T-helper 22 cell (primary cell): ENCODE data around the gene ASCC3.

Experiments used
- DNase-seq: peaks from one replicate; pipeline ENCODE4 v3.0.0-alpha.2; 2020; ENCODE audit warnings: low read depth

The ASCC3 gene

GRCh38 chr6:100575921-100576320, 305.2 kb downstream of the ASCC3 start:
- no peak for DNase-seq

GRCh38 chr6:100574836-100575235, 306.3 kb downstream of the ASCC3 start:
- no peak for DNase-seq

- DNase-seq, result no peak
Measured at GRCh38 chr6:100573166-100573565, 308.0 kb downstream of the ASCC3 start.

DNA sequence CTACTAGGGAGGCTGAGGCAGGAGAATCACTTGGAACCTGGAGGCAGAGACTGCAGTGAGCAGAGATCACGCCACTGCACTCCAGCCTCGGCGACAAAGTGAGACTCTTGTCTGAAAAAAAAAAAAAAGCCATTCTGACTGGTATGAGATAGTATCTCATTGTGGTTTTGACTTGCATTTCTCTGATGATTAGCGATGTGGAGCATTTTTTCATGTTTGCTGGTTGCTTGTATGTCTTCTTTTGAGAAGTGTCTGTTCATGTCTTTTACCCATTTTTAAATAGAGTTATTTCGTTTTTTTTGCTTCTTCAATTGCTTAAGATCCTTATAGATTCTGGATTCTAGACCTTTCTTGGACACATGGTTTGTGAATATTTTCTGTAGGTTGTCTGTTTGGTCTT, 312.9 kb downstream of the ASCC3 start:
- no peak for DNase-seq

- no peak for DNase-seq
Measured at GRCh38 chr6:100566563-100566962, 314.6 kb downstream of the ASCC3 start.

GRCh38 chr6:100565439-100566104, 315.6 kb downstream of the ASCC3 start:
- DNase-seq, result no peak

DNA sequence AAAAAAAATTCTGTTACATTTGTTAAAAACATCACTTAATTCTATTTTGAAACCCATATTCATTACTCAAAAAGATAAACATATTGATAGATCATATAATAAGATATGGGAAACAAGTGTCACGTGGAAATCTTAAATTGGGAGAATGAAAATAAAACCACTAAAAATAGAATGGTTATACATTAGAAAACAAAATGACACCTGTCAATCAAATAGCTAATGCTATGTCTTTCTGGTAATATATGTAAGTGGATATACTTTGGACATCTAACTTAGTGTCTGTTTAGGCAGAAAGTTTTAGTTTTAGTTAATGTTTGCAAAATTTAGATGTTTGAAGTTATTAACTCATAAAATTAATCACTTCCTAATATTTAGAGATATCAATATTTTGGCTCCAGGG, 321.3 kb downstream of the ASCC3 start:
- no peak for DNase-seq

DNA sequence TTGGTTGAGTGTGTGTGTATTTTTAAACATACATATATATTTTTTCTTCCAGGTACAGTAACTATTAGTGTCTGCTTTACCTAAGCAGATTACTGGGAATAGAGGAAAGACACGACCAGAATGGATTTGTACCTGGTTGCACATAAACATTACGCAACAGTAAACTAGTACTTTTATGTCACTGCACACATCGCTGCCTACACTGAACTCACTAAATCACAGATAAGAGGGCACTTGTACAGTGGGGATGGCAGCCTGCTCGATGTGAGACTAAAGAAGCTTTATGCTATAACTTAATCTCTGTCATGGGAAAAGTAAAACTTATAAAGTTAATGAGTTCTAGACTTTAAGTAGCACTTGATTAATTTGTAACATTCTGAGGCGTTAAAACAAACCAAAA, 326.9 kb downstream of the ASCC3 start:
- DNase-seq, result no peak

GRCh38 chr6:100553243-100553642, 327.9 kb downstream of the ASCC3 start:
- no peak for DNase-seq

DNA sequence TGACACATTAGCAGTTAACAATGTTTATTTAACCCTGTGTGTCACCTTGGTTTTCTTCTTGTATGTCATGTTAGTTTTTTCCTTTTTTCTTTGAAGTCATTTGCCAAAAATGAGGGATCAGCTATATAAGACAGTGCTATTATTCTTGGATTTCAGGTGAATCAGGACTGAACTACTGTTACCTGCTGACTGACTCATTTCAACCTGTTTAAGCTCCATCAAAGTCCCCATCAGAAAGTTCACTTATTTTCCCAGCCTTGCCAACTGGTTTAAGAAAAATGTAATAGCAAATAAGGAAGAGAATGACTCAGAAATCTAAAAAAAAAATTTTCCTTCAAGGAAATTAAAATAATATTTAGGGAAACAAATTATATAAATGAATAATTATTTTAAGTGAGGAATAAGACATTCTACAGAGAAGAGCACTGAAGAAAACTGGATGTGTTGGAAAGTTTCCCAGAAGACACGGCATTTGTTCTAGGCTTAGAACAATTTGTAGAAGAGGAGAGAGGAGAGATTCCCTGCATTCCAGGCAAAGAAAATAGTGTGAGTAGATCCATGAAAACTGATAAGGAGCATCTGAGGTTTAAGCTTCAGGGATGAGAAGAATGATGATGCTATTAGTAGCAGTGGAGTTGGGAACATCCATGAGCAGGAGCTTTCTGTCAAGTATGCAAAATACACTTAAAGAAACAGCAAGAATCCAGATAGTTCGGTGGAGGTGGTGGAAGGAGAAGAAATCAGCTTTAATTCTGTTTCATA, 331.5 kb downstream of the ASCC3 start:
- no peak for DNase-seq

DNA sequence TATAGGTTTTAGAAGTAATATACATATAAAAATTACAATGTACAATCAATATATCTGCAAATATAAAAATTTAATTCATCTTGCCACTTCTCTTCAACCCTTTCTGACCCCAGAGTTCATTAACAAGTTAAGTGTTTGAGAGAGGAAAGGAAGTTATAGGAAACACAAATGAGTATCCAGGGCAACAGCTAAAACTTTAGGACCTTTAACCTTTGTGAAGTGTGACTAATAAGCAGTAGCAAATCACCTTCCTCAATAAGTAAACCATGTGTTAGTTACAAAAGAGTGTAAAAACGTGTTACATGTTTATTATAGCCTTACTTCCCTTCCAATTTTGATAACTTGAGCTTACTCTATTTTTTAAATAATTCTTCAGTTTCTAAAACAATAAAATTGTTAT, 343.0 kb downstream of the ASCC3 start:
- no peak for DNase-seq

DNA sequence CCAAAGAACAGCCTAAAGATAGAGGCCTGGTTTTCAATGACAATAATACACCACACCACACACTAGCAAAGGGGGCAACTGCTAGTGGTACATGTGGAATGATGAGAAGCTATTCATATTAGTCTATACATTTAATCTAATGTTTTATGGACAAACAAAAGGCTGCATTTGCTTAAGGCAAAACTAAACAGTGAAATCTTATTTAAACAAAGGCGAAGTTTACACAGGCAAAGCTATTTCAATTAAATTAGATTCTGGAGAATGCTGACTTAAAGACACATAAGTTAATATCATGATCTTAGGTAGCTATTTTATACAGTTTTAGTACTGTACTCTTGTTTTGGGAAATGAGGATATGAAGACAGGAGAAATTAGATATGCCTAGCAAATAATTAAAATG, 362.5 kb downstream of the ASCC3 start:
- DNase-seq, result no peak

DNA sequence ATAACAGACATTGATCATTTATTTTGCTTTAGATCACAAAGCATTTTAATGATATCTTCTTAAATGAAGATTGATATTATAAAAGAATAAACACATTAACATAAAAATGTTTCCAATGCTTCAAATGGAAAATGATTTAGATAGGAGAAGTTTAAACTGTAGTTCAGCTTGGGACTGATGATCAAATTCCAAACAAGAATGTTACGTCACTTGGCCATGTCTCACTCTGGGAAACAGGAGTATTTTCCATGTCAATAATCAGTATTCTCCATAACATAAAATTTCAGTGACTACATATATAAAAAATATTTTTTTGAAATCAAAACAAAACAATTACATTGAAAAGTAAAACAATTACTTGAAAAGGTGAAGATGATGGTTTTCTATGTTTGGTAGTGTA, 363.5 kb downstream of the ASCC3 start:
- no peak for DNase-seq

DNA sequence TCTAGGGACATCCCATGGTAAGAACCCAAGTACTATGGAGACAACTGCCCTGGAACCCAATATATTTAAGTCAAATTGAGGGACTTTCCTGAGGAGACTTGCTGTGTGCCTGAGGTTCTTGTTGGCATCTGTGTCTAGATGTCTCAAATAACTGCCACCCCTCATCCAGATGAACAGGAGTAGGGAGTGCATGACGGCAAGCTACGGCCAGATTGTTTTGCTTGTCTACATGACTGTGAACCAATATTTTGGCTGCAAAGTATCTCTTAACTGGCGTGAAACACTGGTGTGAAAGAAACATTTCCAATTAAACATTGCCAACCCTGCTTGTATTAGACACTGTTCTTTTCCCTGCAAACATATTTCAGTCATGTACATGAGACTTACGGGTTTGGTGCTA, 364.0 kb downstream of the ASCC3 start:
- no peak for DNase-seq

- no peak for DNase-seq
Measured at GRCh38 chr6:100514660-100515059, 366.5 kb downstream of the ASCC3 start.

GRCh38 chr6:100512203-100512862, 368.8 kb downstream of the ASCC3 start:
- no peak for DNase-seq

GRCh38 chr6:100509101-100509500, 372.0 kb downstream of the ASCC3 start:
- DNase-seq, result no peak

DNA sequence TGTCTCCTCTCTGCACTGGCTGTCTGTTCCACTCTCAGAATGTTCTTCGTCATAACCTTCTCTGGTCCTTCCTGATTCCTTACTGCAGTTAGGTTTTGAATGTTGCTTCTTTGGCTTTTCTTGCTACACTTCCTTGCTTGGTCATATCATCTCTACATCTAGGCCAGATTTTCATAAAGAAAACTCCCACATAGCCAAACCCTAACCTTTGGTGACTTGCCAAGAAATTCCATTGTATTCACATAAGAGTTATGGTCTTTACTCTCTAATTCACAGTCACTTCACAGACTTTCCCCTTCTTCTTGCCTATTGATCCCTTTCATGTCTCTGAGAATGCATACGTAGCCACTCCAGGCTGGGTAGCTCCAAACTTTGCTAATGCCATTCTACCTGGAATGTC, 374.5 kb downstream of the ASCC3 start:
- DNase-seq, result no peak

- DNase-seq, result no peak
Measured at GRCh38 chr6:100504786-100505737, 376.1 kb downstream of the ASCC3 start.

DNA sequence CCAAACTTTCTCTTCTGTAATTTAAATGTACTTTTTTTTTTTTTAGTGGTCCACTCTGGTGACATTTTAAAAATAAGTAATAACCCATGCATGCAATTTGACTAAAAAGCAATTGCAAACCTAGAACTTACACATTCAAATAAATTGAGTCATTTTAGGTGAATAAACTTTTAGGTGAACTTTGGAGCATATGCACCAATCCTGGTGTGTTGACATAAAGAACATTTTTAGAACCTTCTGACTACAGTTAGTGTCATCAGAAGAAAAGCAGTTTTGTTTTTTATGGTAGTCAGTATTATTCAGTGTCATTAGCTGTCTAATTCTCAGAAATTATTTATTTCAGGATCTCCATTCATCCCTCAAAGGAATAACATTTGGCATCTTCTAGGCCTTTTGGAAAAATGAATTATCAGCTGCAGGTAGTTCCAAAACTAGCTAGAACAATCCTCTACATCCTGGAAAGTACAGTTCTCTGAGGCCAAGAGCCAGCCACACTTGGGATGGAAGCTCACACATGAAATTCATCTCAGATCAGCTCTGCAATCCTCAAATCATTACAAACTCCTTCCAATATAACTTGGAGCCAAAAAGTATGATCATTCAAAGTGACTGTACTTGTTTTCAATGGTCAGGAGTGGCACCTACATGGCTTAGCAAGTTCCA, 378.0 kb downstream of the ASCC3 start:
- no peak for DNase-seq

DNA sequence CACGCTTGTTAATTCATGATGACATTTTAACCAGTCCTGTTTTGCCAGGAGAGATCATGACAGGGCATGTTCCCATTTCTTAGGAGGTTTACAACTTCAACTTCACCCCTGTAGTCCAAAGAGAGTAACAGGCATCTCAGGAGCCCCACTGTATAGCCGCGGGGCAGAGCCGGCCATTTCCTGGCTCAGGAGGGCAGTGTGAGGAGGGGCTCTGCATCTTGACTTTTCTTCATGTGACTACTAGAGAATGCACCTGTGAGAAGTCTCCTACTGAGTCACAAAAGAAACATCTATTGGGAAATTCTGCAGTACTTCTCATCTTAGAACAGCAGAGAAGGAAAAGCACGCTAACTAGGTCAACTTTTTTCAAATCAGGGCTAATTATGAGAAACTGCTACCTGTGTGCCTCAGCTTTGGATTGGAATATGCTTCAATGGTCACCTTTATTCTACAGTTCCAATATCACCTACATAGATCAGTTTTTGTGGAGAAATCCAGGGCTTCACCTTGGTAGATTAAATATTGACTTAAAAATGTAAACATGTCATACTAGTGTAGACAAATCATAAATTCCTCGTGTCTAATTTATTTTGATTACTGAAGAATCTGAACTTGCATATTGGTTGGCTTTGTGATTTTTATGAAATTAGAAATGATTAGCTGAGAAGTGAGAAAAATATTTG, 387.8 kb downstream of the ASCC3 start:
- DNase-seq, result no peak
